ENCODE results near the gene SPEN. TPM values are rescaled to one million over a fixed set of nuclear protein-coding genes. Genes with fewer than 3 reads are reported as not detected.

Gene SPEN
- total and polyA plus RNA-seq, 9 of the 15 experiments (the other 6 are each of a cell fraction or from before 2014, with no cell fraction given) = 5.7 to 87.5 (median 27.2) TPM

GRCh38 chr1:15835205-15835740 is 12.2 kb upstream of the SPEN start (continued):
- TF ChIP-seq TFAM (CRISPR knock-in tag; conservative IDR thresholded peaks at IDR 0.05) = no peak
- no peak for TF ChIP-seq CREB3 (tag; conservative IDR thresholded peaks at IDR 0.05; ENCODE audit: low read depth)
- TF ChIP-seq KDM5B (IDR thresholded peaks at IDR 0.05; ENCODE audit: insufficient replicate concordance, low read depth, low read length) = peak; percentile 34
- TF ChIP-seq HDAC6 (IDR thresholded peaks at IDR 0.05; ENCODE audit: low read depth, low read length) = no peak
- no peak for TF ChIP-seq PHF21A (IDR thresholded peaks at IDR 0.05; ENCODE audit: borderline replicate concordance, low read depth)
- peak; percentile 20; the same call in 1 of the 2 replicates for TF ChIP-seq TAF7 (tag; IDR thresholded peaks at IDR 0.05)
- TF ChIP-seq TEAD4 (IDR thresholded peaks at IDR 0.05; ENCODE audit: low read length) = no peak
- TF ChIP-seq TEAD4 (CRISPR knock-in tag; IDR thresholded peaks at IDR 0.05; ENCODE audit: borderline replicate concordance) = no peak
- no peak for TF ChIP-seq VEZF1 (CRISPR knock-in tag; IDR thresholded peaks at IDR 0.05)
- no peak for TF ChIP-seq FOXP1 (CRISPR knock-in tag; IDR thresholded peaks at IDR 0.05)
- no peak for TF ChIP-seq E2F8 (IDR thresholded peaks at IDR 0.05; ENCODE audit: low read depth, partially characterized antibody)
- no peak for TF ChIP-seq ETV1 (tag; conservative IDR thresholded peaks at IDR 0.05; ENCODE audit: low read depth)
- TF ChIP-seq NR1H2 (CRISPR knock-in tag; IDR thresholded peaks at IDR 0.05) = 0 out of 2 replicates have a peak, but pooled peaks have one; percentile 26
- TF ChIP-seq CBX2 (IDR thresholded peaks at IDR 0.05; ENCODE audit: insufficient read depth, low read length, poor library complexity, severe bottlenecking) = no peak
- TF ChIP-seq RERE (CRISPR knock-in tag; IDR thresholded peaks at IDR 0.05; ENCODE audit: borderline replicate concordance) = no peak
- TF ChIP-seq OTX1 (CRISPR knock-in tag; IDR thresholded peaks at IDR 0.05) = no peak
- no peak for TF ChIP-seq PURB (CRISPR knock-in tag; IDR thresholded peaks at IDR 0.05; ENCODE audit: low read depth)
- no peak for TF ChIP-seq ZNF354B (CRISPR knock-in tag; IDR thresholded peaks at IDR 0.05)

Data from K562 (cell line).